ENCODE measurements around the gene GPC1.

The GPC1 gene

GRCh38 chr2:240440704-240441320, 5.3 kb downstream of the GPC1 start:
- Histone ChIP-seq H3K36me3 (ENCODE audit: insufficient read depth, low read length) (peaks cover 6% of the 10 kb centered on the region), H2AFZ (ENCODE audit: low read depth, low read length) (no peak overlapping the region), H3K4me1 (ENCODE audit: insufficient read depth, low read length) (peaks cover 19% of the 10 kb centered on the region), H3K4me3 (ENCODE audit: low read length) (no peak overlapping the region), H3K27me3 (ENCODE audit: insufficient read depth, low read length) (no peaks in the 10 kb centered on the region), H3K9me3 (ENCODE audit: low read length) (no peaks in the 10 kb centered on the region)

- peaks cover 8% of the 10 kb centered on the region for H3K36me3 ChIP-seq (ENCODE audit: insufficient read depth, low read length)
- no peak overlapping the region for H3K4me3 ChIP-seq (ENCODE audit: low read length)
- no peaks in the 10 kb centered on the region for H3K9me3 ChIP-seq (ENCODE audit: low read length)
- no peak overlapping the region for H2AFZ ChIP-seq (ENCODE audit: low read depth, low read length)
- no peaks in the 10 kb centered on the region for H3K27me3 ChIP-seq (ENCODE audit: insufficient read depth, low read length)
- H3K4me1 ChIP-seq (ENCODE audit: insufficient read depth, low read length): peaks cover 17% of the 10 kb centered on the region
These were observed 6.0 kb downstream of the GPC1 start for GRCh38 chr2:240441326-240441992.

- H3K4me3 ChIP-seq (ENCODE audit: low read length): no peak overlapping the region
- H2AFZ ChIP-seq (ENCODE audit: low read depth, low read length): no peak overlapping the region
- no peaks in the 10 kb centered on the region for H3K27me3 ChIP-seq (ENCODE audit: insufficient read depth, low read length)
- H3K9me3 ChIP-seq (ENCODE audit: low read length): no peaks in the 10 kb centered on the region
- peaks cover 12% of the 10 kb centered on the region for H3K4me1 ChIP-seq (ENCODE audit: insufficient read depth, low read length)
- peaks cover 9% of the 10 kb centered on the region for H3K36me3 ChIP-seq (ENCODE audit: insufficient read depth, low read length)
These were observed 6.5 kb downstream of the GPC1 start for GRCh38 chr2:240441993-240442411.

- no peak overlapping the region for H2AFZ ChIP-seq (ENCODE audit: low read depth, low read length)
- H3K36me3 ChIP-seq (ENCODE audit: insufficient read depth, low read length): peaks cover 9% of the 10 kb centered on the region
- H3K4me3 ChIP-seq (ENCODE audit: low read length): no peak overlapping the region
- H3K4me1 ChIP-seq (ENCODE audit: insufficient read depth, low read length): peaks cover 4% of the 10 kb centered on the region
- no peaks in the 10 kb centered on the region for H3K27me3 ChIP-seq (ENCODE audit: insufficient read depth, low read length)
- H3K9me3 ChIP-seq (ENCODE audit: low read length): no peaks in the 10 kb centered on the region
These were observed 7.6 kb downstream of the GPC1 start for GRCh38 chr2:240442891-240443715.

GRCh38 chr2:240443891-240444301, 8.4 kb downstream of the GPC1 start:
- Histone ChIP-seq H2AFZ (ENCODE audit: low read depth, low read length) (no peak overlapping the region), H3K4me1 (ENCODE audit: insufficient read depth, low read length) (peaks cover under 1% of the 10 kb centered on the region), H3K4me3 (ENCODE audit: low read length) (no peak overlapping the region), H3K36me3 (ENCODE audit: insufficient read depth, low read length) (peaks cover 9% of the 10 kb centered on the region), H3K9me3 (ENCODE audit: low read length) (no peaks in the 10 kb centered on the region), H3K27me3 (ENCODE audit: insufficient read depth, low read length) (no peaks in the 10 kb centered on the region)

GRCh38 chr2:240444464-240444863, 9.0 kb downstream of the GPC1 start:
- Histone ChIP-seq H3K27me3 (ENCODE audit: insufficient read depth, low read length) (no peaks in the 10 kb centered on the region), H3K36me3 (ENCODE audit: insufficient read depth, low read length) (peaks cover 9% of the 10 kb centered on the region), H2AFZ (ENCODE audit: low read depth, low read length) (no peak overlapping the region), H3K9me3 (ENCODE audit: low read length) (no peaks in the 10 kb centered on the region), H3K4me3 (ENCODE audit: low read length) (no peak overlapping the region), H3K4me1 (ENCODE audit: insufficient read depth, low read length) (peaks cover 2% of the 10 kb centered on the region)

- H3K36me3 ChIP-seq (ENCODE audit: insufficient read depth, low read length): peaks cover 6% of the 10 kb centered on the region
- H3K27me3 ChIP-seq (ENCODE audit: insufficient read depth, low read length): no peaks in the 10 kb centered on the region
- no peak overlapping the region for H2AFZ ChIP-seq (ENCODE audit: low read depth, low read length)
- peaks cover 18% of the 10 kb centered on the region for H3K4me1 ChIP-seq (ENCODE audit: insufficient read depth, low read length)
- no peaks in the 10 kb centered on the region for H3K9me3 ChIP-seq (ENCODE audit: low read length)
- H3K4me3 ChIP-seq (ENCODE audit: low read length): no peak overlapping the region
These were observed 10.6 kb downstream of the GPC1 start for GRCh38 chr2:240445961-240446663.

GRCh38 chr2:240446664-240447175, 11.3 kb downstream of the GPC1 start:
- Histone ChIP-seq H3K4me3 (ENCODE audit: low read length) (no peak overlapping the region), H2AFZ (ENCODE audit: low read depth, low read length) (no peak overlapping the region), H3K9me3 (ENCODE audit: low read length) (no peaks in the 10 kb centered on the region), H3K36me3 (ENCODE audit: insufficient read depth, low read length) (peaks cover 6% of the 10 kb centered on the region), H3K4me1 (ENCODE audit: insufficient read depth, low read length) (peaks cover 25% of the 10 kb centered on the region), H3K27me3 (ENCODE audit: insufficient read depth, low read length) (no peaks in the 10 kb centered on the region)

- no peaks in the 10 kb centered on the region for H3K9me3 ChIP-seq (ENCODE audit: low read length)
- peaks cover 30% of the 10 kb centered on the region for H3K4me1 ChIP-seq (ENCODE audit: insufficient read depth, low read length)
- H3K36me3 ChIP-seq (ENCODE audit: insufficient read depth, low read length): peaks cover 6% of the 10 kb centered on the region
- no peak overlapping the region for H2AFZ ChIP-seq (ENCODE audit: low read depth, low read length)
- no peaks in the 10 kb centered on the region for H3K27me3 ChIP-seq (ENCODE audit: insufficient read depth, low read length)
- no peak overlapping the region for H3K4me3 ChIP-seq (ENCODE audit: low read length)
These were observed 11.9 kb downstream of the GPC1 start for GRCh38 chr2:240447331-240447730.

- Histone ChIP-seq H2AFZ (ENCODE audit: low read depth, low read length) (no peak overlapping the region), H3K4me1 (ENCODE audit: insufficient read depth, low read length) (peaks cover 30% of the 10 kb centered on the region), H3K36me3 (ENCODE audit: insufficient read depth, low read length) (peaks cover 3% of the 10 kb centered on the region), H3K9me3 (ENCODE audit: low read length) (no peaks in the 10 kb centered on the region), H3K4me3 (ENCODE audit: low read length) (no peak overlapping the region), H3K27me3 (ENCODE audit: insufficient read depth, low read length) (no peaks in the 10 kb centered on the region)
These were observed 12.5 kb downstream of the GPC1 start for GRCh38 chr2:240447934-240448333.

GRCh38 chr2:240448387-240449274, 13.2 kb downstream of the GPC1 start:
- Histone ChIP-seq H3K4me3 (ENCODE audit: low read length) (no peak overlapping the region), H3K9me3 (ENCODE audit: low read length) (no peaks in the 10 kb centered on the region), H3K4me1 (ENCODE audit: insufficient read depth, low read length) (peaks cover 30% of the 10 kb centered on the region), H2AFZ (ENCODE audit: low read depth, low read length) (no peak overlapping the region), H3K36me3 (ENCODE audit: insufficient read depth, low read length) (peaks cover 3% of the 10 kb centered on the region), H3K27me3 (ENCODE audit: insufficient read depth, low read length) (no peaks in the 10 kb centered on the region)

Data from neuron (in vitro differentiated cells).